Stimulated activated CD8-positive, alpha-beta memory T cell treated with anti-CD3 and anti-CD28 coated beads, Interleukin-4, amount 100 ng/mL, for 24 hours (primary cell): Measurements from ENCODE around the gene POLA1.

ENCODE experiments used
- DNase-seq: peaks from one replicate; pipeline ENCODE4 v3.0.0-alpha.2; 2020; ENCODE audit warnings: low read depth

POLA1 gene

GRCh38 chrX:25028726-25029125 is 335.0 kb downstream of the POLA1 start:
- no peak for DNase-seq

GRCh38 chrX:25029288-25029825 is 335.6 kb downstream of the POLA1 start:
- DNase-seq: no peak

- DNase-seq: no peak
Observed at GRCh38 chrX:25034889-25035288, 341.2 kb downstream of the POLA1 start.

DNA sequence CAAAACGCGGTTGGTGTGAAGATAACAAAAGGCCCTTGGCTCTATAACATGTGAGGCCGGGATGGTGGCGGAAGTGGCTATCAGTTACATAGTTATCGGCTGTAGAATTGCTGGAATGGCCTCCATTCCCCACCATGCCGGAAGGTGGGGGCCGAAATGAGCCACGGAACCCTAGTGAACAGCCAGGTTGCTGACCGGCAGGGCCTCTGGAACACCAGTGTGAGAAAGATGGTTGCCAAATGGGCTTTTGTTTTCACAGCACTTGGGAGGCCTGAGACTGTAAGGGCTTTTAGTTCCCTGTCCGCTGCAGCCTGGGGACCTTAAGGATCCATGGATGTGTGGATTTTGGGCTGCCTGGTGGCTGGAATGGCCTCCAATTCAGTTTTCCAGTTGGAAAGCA is 345.3 kb downstream of the POLA1 start:
- DNase-seq: no peak

DNA sequence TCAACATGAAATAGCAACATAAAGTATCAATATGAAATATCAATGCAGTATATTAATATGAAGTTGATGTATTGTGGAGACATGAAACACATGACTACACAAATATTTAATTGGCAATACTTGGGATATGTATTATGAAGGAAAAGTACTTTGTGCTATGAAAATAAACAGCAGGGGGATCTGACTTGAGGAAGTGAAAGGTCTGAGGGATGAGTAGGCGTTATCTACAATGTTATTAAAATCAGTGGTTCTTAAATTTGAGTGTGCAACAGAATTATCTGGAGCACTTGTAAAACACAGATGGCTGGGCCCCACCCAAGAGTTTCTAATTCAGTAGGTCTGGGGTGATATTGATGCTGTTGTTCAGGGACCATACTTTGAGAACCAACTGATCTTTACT is 349.5 kb downstream of the POLA1 start:
- DNase-seq: no peak
